Activated T-helper 9 cell treated with anti-CD3 and anti-CD28 coated beads, Interleukin-2, amount 50 U/mL, for 16 hours (primary cell): ENCODE measurements around the gene SLC37A3.
"Not testable (repeated sequence)": the region's sequence is repeated elsewhere in the genome, so short reads cannot be mapped to it uniquely, and the experiment has no call there.

Experiments
- DNase-seq: peaks from one replicate; pipeline ENCODE4 v3.0.0-alpha.2; 2020; ENCODE audit warnings: low read depth

Gene SLC37A3

GRCh38 chr7:140397784-140398750 lies at the start of gene SLC37A3:
Gene SLC37A3 (minus strand): TSS chr7:140398530. CDS start chr7:140382526, 16,004 bp downstream.
- peak; percentile 83 for DNase-seq

- DNase-seq = no peak
These were observed 49.5 kb upstream of the SLC37A3 start for GRCh38 chr7:140447841-140448240.

GRCh38 chr7:140446467-140446866 lies 48.1 kb upstream of the SLC37A3 start:
- DNase-seq = no peak

GRCh38 chr7:140441519-140441918 lies 43.2 kb upstream of the SLC37A3 start:
- no peak for DNase-seq

GRCh38 chr7:140440593-140440992 lies 42.3 kb upstream of the SLC37A3 start:
- no peak for DNase-seq

GRCh38 chr7:140439359-140439758 lies 41.0 kb upstream of the SLC37A3 start:
- no peak for DNase-seq

- no peak for DNase-seq
These were observed 37.0 kb upstream of the SLC37A3 start for GRCh38 chr7:140435252-140435895.

- DNase-seq = no peak
These were observed 35.1 kb upstream of the SLC37A3 start for GRCh38 chr7:140433396-140433795.

GRCh38 chr7:140426130-140426529 lies 27.8 kb upstream of the SLC37A3 start:
- DNase-seq = no peak

- no peak for DNase-seq
These were observed 27.4 kb upstream of the SLC37A3 start for GRCh38 chr7:140425718-140426117.

GRCh38 chr7:140423501-140423900 lies 25.2 kb upstream of the SLC37A3 start:
- DNase-seq = no peak

GRCh38 chr7:140421521-140421920 lies 23.2 kb upstream of the SLC37A3 start:
- DNase-seq = no peak

- DNase-seq = no peak
These were observed 20.3 kb upstream of the SLC37A3 start for GRCh38 chr7:140418653-140419052.

- not testable (repeated sequence) for DNase-seq
These were observed 19.8 kb upstream of the SLC37A3 start for GRCh38 chr7:140418156-140418472.

- DNase-seq = no peak
These were observed 19.3 kb upstream of the SLC37A3 start for GRCh38 chr7:140417456-140418155.

- DNase-seq = no peak
These were observed 18.2 kb upstream of the SLC37A3 start for GRCh38 chr7:140416560-140416959.

- DNase-seq = not testable (repeated sequence)
These were observed 17.5 kb upstream of the SLC37A3 start for GRCh38 chr7:140415816-140416215.

GRCh38 chr7:140415361-140415760 lies 17.0 kb upstream of the SLC37A3 start:
- no peak for DNase-seq

- DNase-seq = no peak
These were observed 6.3 kb upstream of the SLC37A3 start for GRCh38 chr7:140404565-140405065.

- peak; percentile 15 for DNase-seq
These were observed 5.7 kb upstream of the SLC37A3 start, which contains the start of gene RAB19 for GRCh38 chr7:140403878-140404564. Gene RAB19 (plus strand): TSS chr7:140404058. CDS start chr7:140407647, 3,589 bp downstream.

- DNase-seq = no peak
These were observed 4.0 kb upstream of the SLC37A3 start for GRCh38 chr7:140402178-140402835.
